ENCODE data around the gene OR52R1. TPM values are rescaled to one million over a fixed set of nuclear protein-coding genes. Genes with fewer than 3 reads are reported as not detected.

The OR52R1 gene
- total RNA-seq, 1 donor from 2014 or later, result not detected

- no peaks in the 10 kb centered on the region for H3K4me1 Mint-ChIP-seq (ENCODE audit: low read depth, unreplicated experiment)
- no peak for DNase-seq
- H3K27me3 Mint-ChIP-seq (ENCODE audit: unreplicated experiment), result peaks cover 2% of the 10 kb centered on the region
- H3K4me3 Mint-ChIP-seq (ENCODE audit: unreplicated experiment), result no peak overlapping the region
- H3K27ac Mint-ChIP-seq (ENCODE audit: unreplicated experiment), result no peak overlapping the region
- peaks cover 6% of the 10 kb centered on the region for H3K9me3 Mint-ChIP-seq (ENCODE audit: unreplicated experiment)
- peaks cover 10% of the 10 kb centered on the region for H3K36me3 Mint-ChIP-seq (ENCODE audit: unreplicated experiment)
- TF ChIP-seq, protein P1, sequence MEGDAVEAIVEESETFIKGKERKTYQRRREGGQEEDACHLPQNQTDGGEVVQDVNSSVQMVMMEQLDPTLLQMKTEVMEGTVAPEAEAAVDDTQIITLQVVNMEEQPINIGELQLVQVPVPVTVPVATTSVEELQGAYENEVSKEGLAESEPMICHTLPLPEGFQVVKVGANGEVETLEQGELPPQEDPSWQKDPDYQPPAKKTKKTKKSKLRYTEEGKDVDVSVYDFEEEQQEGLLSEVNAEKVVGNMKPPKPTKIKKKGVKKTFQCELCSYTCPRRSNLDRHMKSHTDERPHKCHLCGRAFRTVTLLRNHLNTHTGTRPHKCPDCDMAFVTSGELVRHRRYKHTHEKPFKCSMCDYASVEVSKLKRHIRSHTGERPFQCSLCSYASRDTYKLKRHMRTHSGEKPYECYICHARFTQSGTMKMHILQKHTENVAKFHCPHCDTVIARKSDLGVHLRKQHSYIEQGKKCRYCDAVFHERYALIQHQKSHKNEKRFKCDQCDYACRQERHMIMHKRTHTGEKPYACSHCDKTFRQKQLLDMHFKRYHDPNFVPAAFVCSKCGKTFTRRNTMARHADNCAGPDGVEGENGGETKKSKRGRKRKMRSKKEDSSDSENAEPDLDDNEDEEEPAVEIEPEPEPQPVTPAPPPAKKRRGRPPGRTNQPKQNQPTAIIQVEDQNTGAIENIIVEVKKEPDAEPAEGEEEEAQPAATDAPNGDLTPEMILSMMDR (IDR thresholded peaks at IDR 0.05; ENCODE audit: partially characterized antibody, unreplicated experiment), result no peak
Observed at GRCh38 chr11:4782454-4782853, 21.7 kb downstream of the OR52R1 start.

DNA sequence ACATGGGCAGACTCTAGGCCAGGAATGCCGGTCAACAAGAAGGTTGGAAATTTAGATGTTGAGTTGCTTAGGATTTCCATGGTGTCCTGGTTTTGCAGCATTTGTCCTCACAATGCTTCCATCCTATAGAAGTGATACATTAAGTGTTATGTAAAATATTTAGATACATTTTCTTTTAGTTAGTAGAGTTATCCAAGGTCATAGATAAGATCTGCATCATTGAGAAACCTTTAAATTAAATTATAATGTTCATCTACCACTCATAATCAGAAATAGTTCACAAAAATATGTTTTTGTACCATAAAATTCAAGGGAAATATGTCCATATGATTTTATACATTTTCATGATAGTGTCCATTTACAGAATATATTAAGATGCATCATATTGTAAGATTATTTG, 34.3 kb downstream of the OR52R1 start, which contains the start of gene OR51F1:
Gene OR51F1, minus strand, starts transcription at position 101 of the 400 bp plus-strand sequence. Its CDS starts 0 bp downstream, at position 101.
- DNase-seq, result no peak
- H3K4me1 Mint-ChIP-seq (ENCODE audit: low read depth, unreplicated experiment), result no peaks in the 10 kb centered on the region

GRCh38 chr11:4768094-4768493, 36.1 kb downstream of the OR52R1 start:
- H3K27ac Mint-ChIP-seq (ENCODE audit: unreplicated experiment), result no peak overlapping the region
- no peak overlapping the region for H3K4me3 Mint-ChIP-seq (ENCODE audit: unreplicated experiment)
- no peaks in the 10 kb centered on the region for H3K9me3 Mint-ChIP-seq (ENCODE audit: unreplicated experiment)
- no peaks in the 10 kb centered on the region for H3K4me1 Mint-ChIP-seq (ENCODE audit: low read depth, unreplicated experiment)
- DNase-seq, result no peak
- H3K27me3 Mint-ChIP-seq (ENCODE audit: unreplicated experiment), result no peaks in the 10 kb centered on the region
- no peaks in the 10 kb centered on the region for H3K36me3 Mint-ChIP-seq (ENCODE audit: unreplicated experiment)
- TF ChIP-seq, protein P1 (IDR thresholded peaks at IDR 0.05; ENCODE audit: partially characterized antibody, unreplicated experiment), result no peak

More for the DNA sequence above, 34.3 kb downstream of the OR52R1 start, which contains the start of gene OR51F1:
- Mint-ChIP-seq H3K36me3 (ENCODE audit: unreplicated experiment) (no peaks in the 10 kb centered on the region), H3K4me3 (ENCODE audit: unreplicated experiment) (no peak within 1 kb of the TSS), H3K27me3 (ENCODE audit: unreplicated experiment) (no peaks in the 10 kb centered on the region), H3K27ac (ENCODE audit: unreplicated experiment) (no peak within 1 kb of the TSS), H3K9me3 (ENCODE audit: unreplicated experiment) (no peaks in the 10 kb centered on the region)
- TF ChIP-seq, protein P1 (IDR thresholded peaks at IDR 0.05; ENCODE audit: partially characterized antibody, unreplicated experiment), result no peak

DNA sequence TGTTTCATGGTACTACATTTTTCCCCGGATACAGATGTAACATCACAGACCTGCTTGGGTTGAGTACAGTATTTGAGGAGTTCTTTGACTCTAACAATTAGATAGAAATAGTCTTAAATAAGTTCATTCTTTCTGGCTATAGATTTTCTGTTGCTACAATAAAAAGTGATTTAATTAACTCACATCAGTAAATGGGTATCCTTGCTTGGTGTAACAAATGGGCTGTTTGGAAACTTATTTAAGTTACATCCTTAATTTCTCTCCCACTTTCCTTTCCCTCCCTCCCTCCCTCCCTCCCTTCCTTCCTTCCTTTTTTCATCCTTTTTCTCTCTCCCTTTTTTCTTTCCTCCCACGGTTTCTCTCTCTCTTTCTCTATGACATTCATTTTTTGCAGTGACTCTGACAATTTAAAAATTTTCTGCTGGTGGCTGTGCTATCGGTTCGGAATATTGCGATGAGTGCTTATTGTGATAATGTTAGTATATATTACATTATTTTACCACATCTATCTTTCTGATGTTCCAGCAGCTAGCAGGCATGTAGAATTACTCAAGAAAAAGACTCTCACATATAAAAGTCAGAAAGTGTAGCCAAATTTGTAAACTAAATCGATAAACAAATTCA, 37.6 kb downstream of the OR52R1 start:
- Mint-ChIP-seq H3K4me3 (ENCODE audit: unreplicated experiment) (no peak overlapping the region), H3K4me1 (ENCODE audit: low read depth, unreplicated experiment) (no peaks in the 10 kb centered on the region), H3K36me3 (ENCODE audit: unreplicated experiment) (no peaks in the 10 kb centered on the region), H3K9me3 (ENCODE audit: unreplicated experiment) (no peaks in the 10 kb centered on the region), H3K27me3 (ENCODE audit: unreplicated experiment) (no peaks in the 10 kb centered on the region), H3K27ac (ENCODE audit: unreplicated experiment) (no peak overlapping the region)
- no peak for DNase-seq
- TF ChIP-seq, protein P1 (IDR thresholded peaks at IDR 0.05; ENCODE audit: partially characterized antibody, unreplicated experiment), result no peak

- H3K27me3 Mint-ChIP-seq (ENCODE audit: unreplicated experiment), result no peaks in the 10 kb centered on the region
- H3K9me3 Mint-ChIP-seq (ENCODE audit: unreplicated experiment), result no peaks in the 10 kb centered on the region
- H3K27ac Mint-ChIP-seq (ENCODE audit: unreplicated experiment), result no peak overlapping the region
- no peaks in the 10 kb centered on the region for H3K4me1 Mint-ChIP-seq (ENCODE audit: low read depth, unreplicated experiment)
- no peak overlapping the region for H3K4me3 Mint-ChIP-seq (ENCODE audit: unreplicated experiment)
- TF ChIP-seq, protein P1 (IDR thresholded peaks at IDR 0.05; ENCODE audit: partially characterized antibody, unreplicated experiment), result no peak
- DNase-seq, result no peak
- H3K36me3 Mint-ChIP-seq (ENCODE audit: unreplicated experiment), result no peaks in the 10 kb centered on the region
Observed at GRCh38 chr11:4763096-4763495, 41.1 kb downstream of the OR52R1 start.
